ENCODE measurements around the gene DRC1.
"Not testable (repeated sequence)": the region's sequence is repeated elsewhere in the genome, so short reads cannot be mapped to it uniquely, and the experiment has no call there.

Gene DRC1

GRCh38 chr2:26401739-26402541, at the start of gene DRC1:
DRC1 (plus strand) TSS chr2:26401920; CDS start chr2:26401990, 70 bp downstream.
- H3K27me3 ChIP-seq (ENCODE audit: control insufficient read depth in 5 of 5, insufficient read depth in 4 of 5, low read length in 5 of 5): peaks cover 5 to 14% (median 7%) of the 10 kb centered on the region in 5 donors
- no peaks in the 10 kb centered on the region for H3K36me3 ChIP-seq (ENCODE audit: control insufficient read depth in 5 of 5, insufficient read depth in 5 of 5, low read length in 5 of 5)
- no peak within 1 kb of the TSS for H3K9ac ChIP-seq (ENCODE audit: low read length in 5 of 5)
- no peaks in the 10 kb centered on the region for H3K9me3 ChIP-seq (ENCODE audit: control insufficient read depth in 5 of 5, low read length in 5 of 5)
- peak within 1 kb of the TSS in 2 of 5 donors; percentile 44 to 52 for H3K4me3 ChIP-seq (ENCODE audit: low read depth in 1 of 5, low read length in 5 of 5)
- H3K27ac ChIP-seq (ENCODE audit: low read depth, low read length): no peak within 1 kb of the TSS
- peaks cover 0 to 11% (median 8%) of the 10 kb centered on the region in 5 donors for H3K4me1 ChIP-seq (ENCODE audit: control insufficient read depth in 5 of 5, insufficient read depth in 5 of 5, low read length in 5 of 5)

DNA sequence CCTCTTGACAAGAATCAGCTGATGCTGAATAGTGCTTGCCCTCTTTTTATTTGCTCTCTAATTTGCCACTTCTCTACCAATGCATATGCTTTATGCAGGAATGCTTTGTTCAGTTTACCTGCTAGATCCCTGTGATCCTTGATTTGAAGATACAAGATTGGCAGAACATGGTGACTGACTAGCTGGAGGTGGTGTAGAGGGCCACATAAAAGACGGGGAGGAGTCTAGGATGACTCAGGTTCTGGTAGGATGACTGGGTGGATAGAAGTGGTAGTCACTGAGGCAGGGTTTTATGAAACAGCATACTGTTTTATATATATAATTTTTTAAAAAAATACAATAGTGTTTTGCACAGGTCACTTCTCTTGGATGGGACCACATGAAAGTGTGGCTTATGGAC, 48.8 kb upstream of the DRC1 start:
- Histone ChIP-seq H3K9ac (ENCODE audit: low read length in 5 of 5) (no peak overlapping the region), H3K27ac (ENCODE audit: low read depth, low read length) (no peak overlapping the region), H3K9me3 (ENCODE audit: control insufficient read depth in 5 of 5, low read length in 5 of 5) (no peaks in the 10 kb centered on the region), H3K27me3 (ENCODE audit: control insufficient read depth in 5 of 5, insufficient read depth in 4 of 5, low read length in 5 of 5) (no peaks in the 10 kb centered on the region), H3K4me1 (ENCODE audit: control insufficient read depth in 5 of 5, insufficient read depth in 5 of 5, low read length in 5 of 5) (peaks cover 0 to 5% (median 0%) of the 10 kb centered on the region in 5 donors), H3K36me3 (ENCODE audit: control insufficient read depth in 5 of 5, insufficient read depth in 5 of 5, low read length in 5 of 5) (peaks cover 0 to 3% (median 0%) of the 10 kb centered on the region in 5 donors), H3K4me3 (ENCODE audit: low read depth in 1 of 5, low read length in 5 of 5) (no peak overlapping the region)

DNA sequence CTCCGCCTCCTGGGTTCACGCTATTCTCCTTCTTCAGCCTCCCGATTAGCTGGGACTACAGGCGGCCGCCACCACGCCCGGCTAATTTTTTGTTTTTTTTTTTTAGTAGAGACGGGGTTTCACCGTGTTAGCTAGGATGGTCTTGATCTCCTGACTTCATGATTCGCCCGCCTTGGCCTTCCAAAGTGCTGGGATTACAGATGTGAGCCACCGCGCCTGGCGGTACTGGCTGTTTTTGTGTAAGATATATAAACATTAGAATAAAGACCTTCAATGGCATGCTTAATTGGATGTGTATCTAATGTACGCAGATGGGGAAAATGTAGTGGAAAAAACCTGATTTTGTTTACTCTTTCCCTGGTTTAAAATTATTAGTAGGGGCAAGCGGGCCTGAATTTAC, 47.3 kb upstream of the DRC1 start:
- not testable (repeated sequence) for H3K4me3 ChIP-seq (ENCODE audit: low read depth in 1 of 5, low read length in 5 of 5); H3K4me1 ChIP-seq (ENCODE audit: control insufficient read depth in 5 of 5, insufficient read depth in 5 of 5, low read length in 5 of 5); H3K27me3 ChIP-seq (ENCODE audit: control insufficient read depth in 5 of 5, insufficient read depth in 4 of 5, low read length in 5 of 5); H3K36me3 ChIP-seq (ENCODE audit: control insufficient read depth in 5 of 5, insufficient read depth in 5 of 5, low read length in 5 of 5); H3K9ac ChIP-seq (ENCODE audit: low read length in 5 of 5); H3K9me3 ChIP-seq (ENCODE audit: control insufficient read depth in 5 of 5, low read length in 5 of 5); H3K27ac ChIP-seq (ENCODE audit: low read depth, low read length)

GRCh38 chr2:26355038-26355995, 46.4 kb upstream of the DRC1 start:
- peaks cover 0 to 3% (median 0%) of the 10 kb centered on the region in 5 donors for H3K36me3 ChIP-seq (ENCODE audit: control insufficient read depth in 5 of 5, insufficient read depth in 5 of 5, low read length in 5 of 5)
- peaks cover 0 to 5% (median 0%) of the 10 kb centered on the region in 5 donors for H3K4me1 ChIP-seq (ENCODE audit: control insufficient read depth in 5 of 5, insufficient read depth in 5 of 5, low read length in 5 of 5)
- no peak overlapping the region for H3K9ac ChIP-seq (ENCODE audit: low read length in 5 of 5)
- H3K4me3 ChIP-seq (ENCODE audit: low read depth in 1 of 5, low read length in 5 of 5): no peak overlapping the region
- no peaks in the 10 kb centered on the region for H3K9me3 ChIP-seq (ENCODE audit: control insufficient read depth in 5 of 5, low read length in 5 of 5)
- H3K27ac ChIP-seq (ENCODE audit: low read depth, low read length): no peak overlapping the region
- no peaks in the 10 kb centered on the region for H3K27me3 ChIP-seq (ENCODE audit: control insufficient read depth in 5 of 5, insufficient read depth in 4 of 5, low read length in 5 of 5)

- no peak overlapping the region for H3K27ac ChIP-seq (ENCODE audit: low read depth, low read length)
- H3K9ac ChIP-seq (ENCODE audit: low read length in 5 of 5): no peak overlapping the region
- no peaks in the 10 kb centered on the region for H3K9me3 ChIP-seq (ENCODE audit: control insufficient read depth in 5 of 5, low read length in 5 of 5)
- peaks cover 0 to 3% (median 0%) of the 10 kb centered on the region in 5 donors for H3K36me3 ChIP-seq (ENCODE audit: control insufficient read depth in 5 of 5, insufficient read depth in 5 of 5, low read length in 5 of 5)
- H3K4me1 ChIP-seq (ENCODE audit: control insufficient read depth in 5 of 5, insufficient read depth in 5 of 5, low read length in 5 of 5): peaks cover 0 to 5% (median 0%) of the 10 kb centered on the region in 5 donors
- H3K4me3 ChIP-seq (ENCODE audit: low read depth in 1 of 5, low read length in 5 of 5): no peak overlapping the region
- no peaks in the 10 kb centered on the region for H3K27me3 ChIP-seq (ENCODE audit: control insufficient read depth in 5 of 5, insufficient read depth in 4 of 5, low read length in 5 of 5)
Observed at GRCh38 chr2:26356111-26356510, 45.6 kb upstream of the DRC1 start.

GRCh38 chr2:26356771-26357170, 44.9 kb upstream of the DRC1 start:
- Histone ChIP-seq H3K36me3 (ENCODE audit: control insufficient read depth in 5 of 5, insufficient read depth in 5 of 5, low read length in 5 of 5) (peaks cover 0 to 3% (median 0%) of the 10 kb centered on the region in 5 donors), H3K9ac (ENCODE audit: low read length in 5 of 5) (no peak overlapping the region), H3K4me1 (ENCODE audit: control insufficient read depth in 5 of 5, insufficient read depth in 5 of 5, low read length in 5 of 5) (peaks cover 0 to 5% (median 0%) of the 10 kb centered on the region in 5 donors), H3K4me3 (ENCODE audit: low read depth in 1 of 5, low read length in 5 of 5) (no peak overlapping the region), H3K27ac (ENCODE audit: low read depth, low read length) (no peak overlapping the region), H3K9me3 (ENCODE audit: control insufficient read depth in 5 of 5, low read length in 5 of 5) (no peaks in the 10 kb centered on the region), H3K27me3 (ENCODE audit: control insufficient read depth in 5 of 5, insufficient read depth in 4 of 5, low read length in 5 of 5) (no peaks in the 10 kb centered on the region)

- Histone ChIP-seq H3K9me3 (ENCODE audit: control insufficient read depth in 5 of 5, low read length in 5 of 5) (no peaks in the 10 kb centered on the region), H3K4me3 (ENCODE audit: low read depth in 1 of 5, low read length in 5 of 5) (no peak overlapping the region), H3K27ac (ENCODE audit: low read depth, low read length) (no peak overlapping the region), H3K36me3 (ENCODE audit: control insufficient read depth in 5 of 5, insufficient read depth in 5 of 5, low read length in 5 of 5) (peaks cover 0 to 3% (median 0%) of the 10 kb centered on the region in 5 donors), H3K9ac (ENCODE audit: low read length in 5 of 5) (no peak overlapping the region), H3K27me3 (ENCODE audit: control insufficient read depth in 5 of 5, insufficient read depth in 4 of 5, low read length in 5 of 5) (no peaks in the 10 kb centered on the region), H3K4me1 (ENCODE audit: control insufficient read depth in 5 of 5, insufficient read depth in 5 of 5, low read length in 5 of 5) (peaks cover 0 to 5% (median 0%) of the 10 kb centered on the region in 5 donors)
Observed at GRCh38 chr2:26359886-26360473, 41.7 kb upstream of the DRC1 start.

GRCh38 chr2:26363323-26363722, 38.4 kb upstream of the DRC1 start:
- Histone ChIP-seq H3K9ac (ENCODE audit: low read length in 5 of 5) (no peak overlapping the region), H3K36me3 (ENCODE audit: control insufficient read depth in 5 of 5, insufficient read depth in 5 of 5, low read length in 5 of 5) (peaks cover 7 to 15% (median 8%) of the 10 kb centered on the region in 5 donors), H3K9me3 (ENCODE audit: control insufficient read depth in 5 of 5, low read length in 5 of 5) (no peaks in the 10 kb centered on the region), H3K27me3 (ENCODE audit: control insufficient read depth in 5 of 5, insufficient read depth in 4 of 5, low read length in 5 of 5) (no peaks in the 10 kb centered on the region), H3K4me1 (ENCODE audit: control insufficient read depth in 5 of 5, insufficient read depth in 5 of 5, low read length in 5 of 5) (no peaks in the 10 kb centered on the region), H3K4me3 (ENCODE audit: low read depth in 1 of 5, low read length in 5 of 5) (no peak overlapping the region), H3K27ac (ENCODE audit: low read depth, low read length) (no peak overlapping the region)

GRCh38 chr2:26363958-26364357, 37.8 kb upstream of the DRC1 start:
- Histone ChIP-seq H3K4me1 (ENCODE audit: control insufficient read depth in 5 of 5, insufficient read depth in 5 of 5, low read length in 5 of 5) (no peaks in the 10 kb centered on the region), H3K4me3 (ENCODE audit: low read depth in 1 of 5, low read length in 5 of 5) (no peak overlapping the region), H3K36me3 (ENCODE audit: control insufficient read depth in 5 of 5, insufficient read depth in 5 of 5, low read length in 5 of 5) (peaks cover 7 to 17% (median 9%) of the 10 kb centered on the region in 5 donors), H3K9ac (ENCODE audit: low read length in 5 of 5) (no peak overlapping the region), H3K27me3 (ENCODE audit: control insufficient read depth in 5 of 5, insufficient read depth in 4 of 5, low read length in 5 of 5) (no peaks in the 10 kb centered on the region), H3K27ac (ENCODE audit: low read depth, low read length) (no peak overlapping the region), H3K9me3 (ENCODE audit: control insufficient read depth in 5 of 5, low read length in 5 of 5) (no peaks in the 10 kb centered on the region)
